Smooth muscle cell (in vitro differentiated cells): Measurements from ENCODE around the gene SLC34A1. TPM values are rescaled to one million over a fixed set of nuclear protein-coding genes. Genes with fewer than 3 reads are reported as not detected.

Source experiments
- DNase-seq: peaks from one replicate; lab custom pipeline; 2025; ENCODE audit not compliant: unreplicated experiment; lab: John Stamatoyannopoulos, UW
- H2AFZ ChIP-seq: fragments of 200-600 bp; sonication (generic); 2 replicates; pipeline ENCODE4 v1.6.0; 2016; ENCODE audit warnings: antibody characterized with exemption, low read depth, mild to moderate bottlenecking
- H3F3A ChIP-seq: fragments of 200-600 bp; sonication (generic); 2 replicates; pipeline ENCODE4 v1.6.0; 2017; ENCODE audit warnings: antibody characterized with exemption, low read depth
- H3K27ac ChIP-seq: fragments of 200-600 bp; sonication (generic); 2 replicates; pipeline ENCODE4 v1.5.1; 2016; ENCODE audit warnings: low read depth, mild to moderate bottlenecking
- H3K27me3 ChIP-seq: fragments of 200-600 bp; sonication (generic); 2 replicates; pipeline ENCODE4 v1.6.1; 2016; ENCODE audit warnings: low read depth, mild to moderate bottlenecking
- H3K36me3 ChIP-seq: fragments of 200-600 bp; sonication (generic); 2 replicates; pipeline ENCODE4 v1.5.1; 2016; ENCODE audit warnings: low read depth
- H3K4me1 ChIP-seq: fragments of 200-600 bp; sonication (generic); 2 replicates; pipeline ENCODE4 v1.5.1; 2016; ENCODE audit warnings: low read depth
- H3K4me2 ChIP-seq: fragments of 200-600 bp; sonication (generic); 2 replicates; pipeline ENCODE4 v1.6.0; 2016; ENCODE audit warnings: mild to moderate bottlenecking
- H3K4me3 ChIP-seq: fragments of 200-600 bp; sonication (generic); 2 replicates; pipeline ENCODE4 v1.5.1; 2016; ENCODE audit warnings: mild to moderate bottlenecking
- H3K79me2 ChIP-seq: fragments of 200-600 bp; sonication (generic); 2 replicates; pipeline ENCODE4 v1.6.0; 2016; ENCODE audit warnings: low read depth, mild to moderate bottlenecking
- H3K9ac ChIP-seq: fragments of 200-600 bp; sonication (generic); 2 replicates; pipeline ENCODE4 v1.6.0; 2016; ENCODE audit warnings: low read depth
- H3K9me3 ChIP-seq: fragments of 200-600 bp; sonication (generic); replicated peaks from 2 replicates; pipeline ENCODE4 v1.5.1; 2016; ENCODE audit warnings: low read depth
- H4K20me1 ChIP-seq: fragments of 200-600 bp; sonication (generic); 2 replicates; pipeline ENCODE4 v1.6.0; 2016; ENCODE audit warnings: low read depth
- CTCF ChIP-seq: fragments of 200-600 bp; sonication (generic); IDR thresholded peaks from 2 replicates; pipeline ENCODE4 v1.5.1; 2017; ENCODE audit warnings: borderline replicate concordance, mild to moderate bottlenecking, antibody characterized with exemption; ENCODE audit not compliant: insufficient read depth, poor library complexity, severe bottlenecking
- WGBS: methylation state at CpG from one replicate; pipeline ENCODE4 v1.1.7; 2016; ENCODE audit warnings: low lambda C conversion rate; 5-methylcytosine and 5-hydroxymethylcytosine counted together
- polyA plus RNA-seq: library from polyadenylated mRNA; unstranded; fragments of >200 nt; fragmentation: Nextera tagmentation; extraction: Ambion mirVana; gene quantifications from 2 replicates; pipeline ENCODE4 v1.2.1, GENCODE V29; 2016
- total RNA-seq: library from RNA; depleted of rRNA; stranded (reverse); fragments of >200 nt; gene quantifications from 2 replicates; pipeline ENCODE4 v1.2.3, GENCODE V29; 2014

SLC34A1 gene
- total and polyA plus RNA-seq, 2 experiments from 2014 or later: not detected

- Histone ChIP-seq H3K79me2 (peaks cover 11% of the 10 kb centered on the region), H3K9me3 (no peaks in the 10 kb centered on the region), H3F3A (no peaks in the 10 kb centered on the region), H3K36me3 (no peaks in the 10 kb centered on the region), H4K20me1 (peaks cover 34% of the 10 kb centered on the region), H3K4me3 (no peak overlapping the region), H3K4me1 (no peaks in the 10 kb centered on the region), H2AFZ (no peak overlapping the region), H3K4me2 (no peak overlapping the region), H3K27ac (no peak overlapping the region), H3K27me3 (no peaks in the 10 kb centered on the region), H3K9ac (no peak overlapping the region)
- 86% methylated on average over 12 of the region's 12 CpGs for WGBS
- peak; percentile 7 for TF ChIP-seq CTCF
- DNase-seq: no peak
These were observed 48.1 kb upstream of the SLC34A1 start for GRCh38 chr5:177336112-177336511.

GRCh38 chr5:177336603-177337494 is 47.4 kb upstream of the SLC34A1 start:
- H3F3A ChIP-seq: no peaks in the 10 kb centered on the region
- no peaks in the 10 kb centered on the region for H3K36me3 ChIP-seq
- H3K9ac ChIP-seq: no peak overlapping the region
- H3K27me3 ChIP-seq: no peaks in the 10 kb centered on the region
- H3K4me2 ChIP-seq: no peak overlapping the region
- H3K9me3 ChIP-seq: no peaks in the 10 kb centered on the region
- H3K27ac ChIP-seq: no peak overlapping the region
- H4K20me1 ChIP-seq: peaks cover 33% of the 10 kb centered on the region
- no peak for DNase-seq
- no peak overlapping the region for H2AFZ ChIP-seq
- no peak for TF ChIP-seq CTCF
- peaks cover 18% of the 10 kb centered on the region for H3K79me2 ChIP-seq
- 96% methylated on average over 36 of the region's 36 CpGs for WGBS
- H3K4me3 ChIP-seq: no peak overlapping the region
- H3K4me1 ChIP-seq: no peaks in the 10 kb centered on the region

- no peaks in the 10 kb centered on the region for H3F3A ChIP-seq
- H3K9ac ChIP-seq: no peak overlapping the region
- H3K36me3 ChIP-seq: no peaks in the 10 kb centered on the region
- no peaks in the 10 kb centered on the region for H3K9me3 ChIP-seq
- peaks cover 34% of the 10 kb centered on the region for H3K79me2 ChIP-seq
- no peak for DNase-seq
- H3K4me3 ChIP-seq: no peak overlapping the region
- H3K27ac ChIP-seq: no peak overlapping the region
- H3K27me3 ChIP-seq: no peaks in the 10 kb centered on the region
- no peaks in the 10 kb centered on the region for H3K4me1 ChIP-seq
- peaks cover 48% of the 10 kb centered on the region for H4K20me1 ChIP-seq
- H3K4me2 ChIP-seq: no peak overlapping the region
- no peak for TF ChIP-seq CTCF
- WGBS: 95% methylated on average over 21 of the region's 22 CpGs
- no peak overlapping the region for H2AFZ ChIP-seq
These were observed 45.8 kb upstream of the SLC34A1 start for GRCh38 chr5:177338251-177339106.
